Stimulated activated CD4-positive, alpha-beta T cell treated with anti-CD3 and anti-CD28 coated beads, Interleukin-4, amount 100 ng/mL, for 48 hours (primary cell): ENCODE measurements around the gene ADCY4.

ENCODE experiments used
- DNase-seq, 2 donors: peaks; one replicate each; pipeline ENCODE4 v3.0.0-alpha.2; 2020; ENCODE audit warnings: low read depth in 2 of 2

Gene ADCY4

GRCh38 chr14:24274101-24274543 lies 60.7 kb downstream of the ADCY4 start:
- peak; percentile 27 to 42 for DNase-seq

- DNase-seq, result no peak
Measured at GRCh38 chr14:24273422-24273998, 61.4 kb downstream of the ADCY4 start.

GRCh38 chr14:24272467-24272866 lies 62.4 kb downstream of the ADCY4 start:
- DNase-seq, result no peak

- no peak for DNase-seq
Measured at GRCh38 chr14:24271834-24272263, 63.0 kb downstream of the ADCY4 start.

GRCh38 chr14:24271134-24271833 lies 63.6 kb downstream of the ADCY4 start, which contains the start of gene RABGGTA:
Gene RABGGTA, minus strand, starts transcription at chr14:24271597. Its CDS starts 482 bp downstream, at chr14:24271115.
- peak; percentile 79 to 82 for DNase-seq

- no peak for DNase-seq
Measured at GRCh38 chr14:24270537-24271133, 64.2 kb downstream of the ADCY4 start.

GRCh38 chr14:24269910-24270536 lies 64.8 kb downstream of the ADCY4 start:
- no peak for DNase-seq

GRCh38 chr14:24269368-24269767 lies 65.5 kb downstream of the ADCY4 start:
- no peak for DNase-seq
